ENCODE results near the gene ADAMTS3.

GRCh38 chr4:72325215-72325614 is 243.8 kb downstream of the ADAMTS3 start:
- TF ChIP-seq AFF4 (CRISPR knock-in tag; IDR thresholded peaks at IDR 0.05), result no peak
- no peak for TF ChIP-seq CBX1 (IDR thresholded peaks at IDR 0.05; ENCODE audit: low read depth)
- TF ChIP-seq PATZ1 (CRISPR knock-in tag; IDR thresholded peaks at IDR 0.05; ENCODE audit: borderline replicate concordance), result no peak
- no peak for TF ChIP-seq KLF10 (CRISPR knock-in tag; IDR thresholded peaks at IDR 0.05)
- no peak for TF ChIP-seq RAD21 (CRISPR knock-in tag; conservative IDR thresholded peaks at IDR 0.05 in 1 of 2, IDR thresholded peaks at IDR 0.05 in 1 of 2)
- TF ChIP-seq CTCF (IDR thresholded peaks at IDR 0.05 in 2 of 3, conservative IDR thresholded peaks at IDR 0.05 in 1 of 3; ENCODE audit: insufficient read depth in 2 of 3, low read depth in 1 of 3, low read length in 3 of 3), result no peak
- no peak for TF ChIP-seq ZBTB33 (CRISPR knock-in tag; IDR thresholded peaks at IDR 0.05)
- no peak for TF ChIP-seq CAMTA2 (CRISPR knock-in tag; conservative IDR thresholded peaks at IDR 0.05)
- TF ChIP-seq PHB2 (IDR thresholded peaks at IDR 0.05; ENCODE audit: low read depth), result no peak
- no peak for TF ChIP-seq GABPA (tag; conservative IDR thresholded peaks at IDR 0.05; ENCODE audit: low read depth)
- TF ChIP-seq RBFOX2 (IDR thresholded peaks at IDR 0.05; ENCODE audit: low read depth, low read length), result no peak
- TF ChIP-seq EZH2 (IDR thresholded peaks at IDR 0.05; ENCODE audit: borderline replicate concordance, low read depth, low read length), result no peak
- TF ChIP-seq ZBTB11 (CRISPR knock-in tag; IDR thresholded peaks at IDR 0.05), result no peak

Measured in K562 (cell line).